Stomach smooth muscle (tissue), 2 donors: ENCODE data around the gene CFAP100.

Source experiments
- H3K27ac ChIP-seq: one replicate; pipeline ENCODE4 v1.7.0; 2013; ENCODE audit warnings: mild to moderate bottlenecking, low read length, inconsistent platforms
- H3K27me3 ChIP-seq, 2 donors: one replicate each; pipeline ENCODE4 v1.7.0; 2013; ENCODE audit warnings: low read length in 2 of 2; ENCODE audit not compliant: insufficient read depth in 2 of 2, control insufficient read depth in 1 of 2
- H3K36me3 ChIP-seq, 2 donors: one replicate each; pipeline ENCODE4 v1.7.0; 2013; ENCODE audit warnings: low read length in 2 of 2; ENCODE audit not compliant: control insufficient read depth in 2 of 2, insufficient read depth in 2 of 2
- H3K4me1 ChIP-seq: one replicate; pipeline ENCODE4 v1.7.0; 2013; ENCODE audit warnings: low read length; ENCODE audit not compliant: control insufficient read depth, insufficient read depth
- H3K4me3 ChIP-seq, 2 donors: one replicate each; pipeline ENCODE4 v1.7.0; 2013; ENCODE audit warnings: low read length in 2 of 2
- H3K9ac ChIP-seq, 2 donors: one replicate each; pipeline ENCODE4 v1.7.0; 2013; ENCODE audit warnings: low read length in 2 of 2, mild to moderate bottlenecking in 1 of 2
- H3K9me3 ChIP-seq, 2 donors: one replicate each; pipeline ENCODE4 v1.7.0; 2013; ENCODE audit warnings: low read length in 2 of 2; ENCODE audit not compliant: control insufficient read depth in 2 of 2
- donor health status: healthy.
- donor health status: Pancreatic carcinoma.

The CFAP100 gene

GRCh38 chr3:126475413-126476114 is 80.9 kb downstream of the CFAP100 start, which contains the start of gene ZXDC:
Gene ZXDC, minus strand, starts transcription at chr3:126475891. Its CDS starts 26 bp downstream, at chr3:126475865.
- Histone ChIP-seq H3K4me1 (peaks cover 44% of the 10 kb centered on the region), H3K9me3 (no peaks in the 10 kb centered on the region), H3K4me3 (peak within 1 kb of the TSS; percentile 91 to 95), H3K27me3 (no peaks in the 10 kb centered on the region), H3K36me3 (peaks cover 5 to 7% of the 10 kb centered on the region in 2 donors), H3K27ac (peak within 1 kb of the TSS; percentile 66), H3K9ac (peak within 1 kb of the TSS; percentile 92 to 94)

GRCh38 chr3:126476166-126477060 is 81.7 kb downstream of the CFAP100 start:
- Histone ChIP-seq H3K9ac (peak overlapping the region; percentile 92 to 94), H3K4me1 (peaks cover 41% of the 10 kb centered on the region), H3K9me3 (no peaks in the 10 kb centered on the region), H3K4me3 (peak overlapping the region; percentile 90 to 95), H3K36me3 (peaks cover 0 to under 1% of the 10 kb centered on the region in 2 donors), H3K27ac (peak overlapping the region; percentile 66), H3K27me3 (no peaks in the 10 kb centered on the region)

GRCh38 chr3:126477061-126477380 is 82.3 kb downstream of the CFAP100 start:
- Histone ChIP-seq H3K4me3 (no peak overlapping the region), H3K9ac (no peak overlapping the region), H3K36me3 (no peaks in the 10 kb centered on the region), H3K27me3 (no peaks in the 10 kb centered on the region), H3K9me3 (no peaks in the 10 kb centered on the region), H3K4me1 (peaks cover 35% of the 10 kb centered on the region), H3K27ac (no peak overlapping the region)

GRCh38 chr3:126478581-126479310 is 84.0 kb downstream of the CFAP100 start:
- no peaks in the 10 kb centered on the region for H3K36me3 ChIP-seq
- no peak overlapping the region for H3K9ac ChIP-seq
- no peak overlapping the region for H3K4me3 ChIP-seq
- H3K27me3 ChIP-seq = no peaks in the 10 kb centered on the region
- H3K27ac ChIP-seq = no peak overlapping the region
- peaks cover 18% of the 10 kb centered on the region for H3K4me1 ChIP-seq
- no peaks in the 10 kb centered on the region for H3K9me3 ChIP-seq

- Histone ChIP-seq H3K4me3 (no peak overlapping the region), H3K27me3 (no peaks in the 10 kb centered on the region), H3K9me3 (no peaks in the 10 kb centered on the region), H3K9ac (no peak overlapping the region), H3K27ac (no peak overlapping the region), H3K36me3 (no peaks in the 10 kb centered on the region), H3K4me1 (peaks cover 10% of the 10 kb centered on the region)
These were observed 84.9 kb downstream of the CFAP100 start for GRCh38 chr3:126479642-126480041.

GRCh38 chr3:126480206-126480605 is 85.5 kb downstream of the CFAP100 start:
- no peaks in the 10 kb centered on the region for H3K9me3 ChIP-seq
- H3K4me1 ChIP-seq = peaks cover 5% of the 10 kb centered on the region
- H3K4me3 ChIP-seq = no peak overlapping the region
- no peak overlapping the region for H3K9ac ChIP-seq
- no peak overlapping the region for H3K27ac ChIP-seq
- no peaks in the 10 kb centered on the region for H3K36me3 ChIP-seq
- H3K27me3 ChIP-seq = no peaks in the 10 kb centered on the region

GRCh38 chr3:126480861-126481260 is 86.2 kb downstream of the CFAP100 start:
- no peaks in the 10 kb centered on the region for H3K36me3 ChIP-seq
- H3K27me3 ChIP-seq = no peaks in the 10 kb centered on the region
- H3K4me3 ChIP-seq = no peak overlapping the region
- H3K9ac ChIP-seq = no peak overlapping the region
- peaks cover 5% of the 10 kb centered on the region for H3K4me1 ChIP-seq
- H3K27ac ChIP-seq = no peak overlapping the region
- no peaks in the 10 kb centered on the region for H3K9me3 ChIP-seq

- Histone ChIP-seq H3K36me3 (no peaks in the 10 kb centered on the region), H3K9ac (no peak overlapping the region), H3K27ac (no peak overlapping the region), H3K27me3 (no peaks in the 10 kb centered on the region), H3K4me3 (no peak overlapping the region), H3K4me1 (no peaks in the 10 kb centered on the region), H3K9me3 (no peaks in the 10 kb centered on the region)
These were observed 87.2 kb downstream of the CFAP100 start for GRCh38 chr3:126481808-126482502.

GRCh38 chr3:126482503-126483255 is 88.0 kb downstream of the CFAP100 start:
- no peak overlapping the region for H3K27ac ChIP-seq
- no peaks in the 10 kb centered on the region for H3K4me1 ChIP-seq
- no peak overlapping the region for H3K9ac ChIP-seq
- H3K36me3 ChIP-seq = no peaks in the 10 kb centered on the region
- no peak overlapping the region for H3K4me3 ChIP-seq
- H3K9me3 ChIP-seq = no peaks in the 10 kb centered on the region
- no peaks in the 10 kb centered on the region for H3K27me3 ChIP-seq
